T-helper 2 cell (primary cell): Measurements from ENCODE around the gene SMURF2.
"Not testable (repeated sequence)": the region's sequence is repeated elsewhere in the genome, so short reads cannot be mapped to it uniquely, and the experiment has no call there.

Experiments used
- DNase-seq, 5 experiments: peaks; one replicate each; pipeline versions ENCODE4 v3.0.0 to v3.0.0-alpha.2; 2012 to 2022
- total RNA-seq, 2 donors: gene quantifications; one replicate each; lab custom pipeline; 2026; lab: John Stamatoyannopoulos, UW

SMURF2 gene
- 59.3 to 85.7 reads per million in 2 donors for total RNA-seq

DNA sequence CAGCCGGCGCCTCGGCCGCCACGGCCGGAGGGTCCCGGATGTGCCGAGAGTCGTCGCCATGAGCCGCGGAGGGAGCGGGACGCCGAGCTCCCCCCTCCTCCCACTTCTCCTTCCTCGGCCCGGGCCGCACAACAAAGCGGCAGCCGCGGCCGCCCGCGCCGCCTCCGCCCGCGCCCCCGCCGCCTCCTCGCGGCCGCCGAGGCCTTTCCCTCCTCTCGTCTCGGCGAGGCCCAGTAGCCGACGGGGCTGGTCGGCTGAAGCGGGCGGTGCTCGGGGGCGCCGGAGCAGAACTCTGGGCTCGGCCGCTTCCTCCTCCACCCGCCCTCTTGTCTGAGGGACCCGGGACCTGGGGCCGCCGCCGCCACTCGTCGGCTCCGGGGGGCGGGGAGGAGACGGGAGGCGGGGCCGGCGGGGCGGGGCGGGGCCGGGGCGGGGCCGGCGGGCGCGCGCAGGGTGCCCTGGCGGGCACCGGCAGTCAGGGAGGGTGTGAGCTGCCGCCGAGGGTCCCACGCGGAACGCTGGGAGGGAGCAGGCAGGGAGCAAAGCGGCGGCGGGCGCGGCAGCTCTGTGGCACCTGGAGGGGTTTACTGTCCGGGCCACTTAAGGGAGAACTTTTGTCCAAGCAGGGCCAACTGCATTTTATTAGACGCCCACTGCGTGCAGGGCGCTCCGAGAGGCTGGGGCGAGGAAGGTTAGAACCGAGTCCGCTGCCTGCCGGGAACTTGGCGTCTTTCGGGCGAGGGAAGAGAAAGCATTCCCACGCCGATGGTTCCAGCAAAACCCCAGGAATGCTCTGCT, at the start of gene SMURF2:
TSS of gene SMURF2 (minus strand) at position 332 of the 798 bp plus-strand sequence. CDS start 427 bp downstream, outside the sequence.
- peak; percentile 58 to 81 (median 74) for DNase-seq

- no peak for DNase-seq
These were observed 47.4 kb upstream of the SMURF2 start for GRCh38 chr17:64709481-64709880.

GRCh38 chr17:64707050-64707591, 45.0 kb upstream of the SMURF2 start:
- no peak for DNase-seq

DNA sequence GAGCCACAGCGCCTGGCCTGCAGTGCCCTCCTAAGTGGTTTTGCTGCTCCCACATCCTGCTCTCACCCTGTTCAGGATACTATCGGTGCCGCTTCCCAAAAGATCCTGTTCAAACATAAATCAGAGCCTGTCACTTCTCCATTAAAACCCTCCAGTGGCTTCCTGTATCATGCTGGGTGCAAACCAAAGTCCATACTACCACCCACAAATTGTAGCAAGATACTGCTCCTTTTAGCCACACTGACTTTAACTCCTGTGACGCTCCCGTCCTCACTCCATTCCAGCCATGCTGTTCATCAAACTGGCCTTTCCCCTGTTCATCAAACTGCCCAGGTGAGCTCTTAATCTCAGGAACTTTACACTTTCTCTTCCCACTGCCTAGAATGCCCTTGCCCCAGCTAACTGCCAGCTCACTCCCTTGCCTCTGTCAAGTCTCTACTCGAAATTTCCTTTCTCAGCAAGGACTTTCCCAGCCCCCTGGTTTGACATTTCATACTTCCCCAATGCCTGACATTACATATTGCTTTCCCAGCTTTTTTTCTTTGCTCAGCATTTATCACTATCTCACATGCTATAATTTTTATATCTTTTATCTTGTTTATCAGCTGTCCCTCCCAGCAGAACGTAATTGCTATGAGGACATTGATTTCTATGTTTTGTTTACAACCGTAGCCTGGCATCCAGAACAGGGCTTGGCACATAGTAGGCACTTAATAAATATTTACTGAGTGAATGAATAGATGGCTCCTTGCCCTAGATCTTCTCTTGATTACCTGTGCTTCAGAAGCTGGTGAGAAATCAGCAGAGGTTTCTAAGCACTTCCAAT, 44.3 kb upstream of the SMURF2 start:
- DNase-seq, result no peak

DNA sequence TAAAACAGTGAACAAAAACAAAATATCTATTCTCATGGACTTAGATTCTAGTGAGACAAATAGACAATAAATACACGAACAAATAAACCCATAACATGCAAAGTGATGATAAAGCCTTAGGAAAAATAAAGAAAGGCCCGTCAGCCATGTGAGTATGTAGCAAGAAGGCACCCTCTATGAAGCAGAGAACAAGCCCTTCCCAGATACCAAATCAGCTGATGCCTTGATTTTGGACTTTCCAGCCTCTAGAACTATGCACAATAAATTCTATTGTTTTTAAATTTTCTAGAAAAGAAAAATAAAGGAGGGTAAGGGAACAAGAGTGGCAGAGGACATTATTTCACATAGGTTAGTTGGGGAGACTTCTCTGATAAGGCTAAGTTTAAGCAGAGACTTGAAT, 40.7 kb upstream of the SMURF2 start:
- no peak for DNase-seq

- no peak for DNase-seq
These were observed 36.6 kb upstream of the SMURF2 start for GRCh38 chr17:64698725-64699124.

GRCh38 chr17:64694207-64694606, 32.1 kb upstream of the SMURF2 start:
- DNase-seq, result no peak

- no peak for DNase-seq
These were observed 30.1 kb upstream of the SMURF2 start for GRCh38 chr17:64692187-64692586.

DNA sequence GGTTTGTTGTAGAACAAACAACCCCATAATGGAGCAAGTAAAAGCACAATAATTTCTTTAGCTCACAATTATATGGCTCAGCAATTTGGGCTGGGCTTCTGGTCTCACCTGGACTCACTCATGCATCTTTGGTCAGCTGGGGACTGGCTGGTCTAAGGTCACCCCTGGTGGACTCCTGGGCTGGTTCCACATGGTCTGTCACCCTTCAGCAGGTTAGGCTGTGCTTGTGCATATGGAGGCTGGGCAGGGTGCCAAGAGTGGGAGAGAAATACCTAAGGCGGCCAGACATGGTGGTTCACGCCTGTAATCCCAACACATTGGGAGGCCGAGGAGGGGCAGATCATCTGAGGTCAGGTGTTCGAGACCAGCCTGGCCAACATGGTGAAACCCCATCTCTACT, 27.0 kb upstream of the SMURF2 start:
- no peak for DNase-seq

GRCh38 chr17:64688481-64688880, 26.4 kb upstream of the SMURF2 start:
- DNase-seq, result no peak

DNA sequence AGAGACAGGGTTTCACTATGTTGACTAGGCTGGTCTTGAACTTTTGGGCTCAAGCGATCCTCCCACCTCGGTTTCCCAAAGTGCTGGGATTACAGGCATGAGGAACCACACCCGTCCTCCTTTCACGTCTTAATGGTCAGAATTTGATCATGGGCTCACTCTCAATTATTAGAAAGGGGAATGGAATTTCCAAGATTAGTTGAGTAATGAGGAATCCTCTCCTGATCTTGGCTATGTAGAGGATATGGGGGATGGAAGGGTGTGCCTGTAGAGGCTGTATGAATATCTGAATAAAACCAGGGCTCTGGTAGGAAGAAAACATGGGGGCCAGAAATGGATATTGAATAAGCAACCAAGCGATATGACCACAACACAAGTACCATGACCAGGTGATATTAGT, 25.9 kb upstream of the SMURF2 start:
- DNase-seq, result no peak

- no peak for DNase-seq
These were observed 25.3 kb upstream of the SMURF2 start for GRCh38 chr17:64687376-64687775.

GRCh38 chr17:64686705-64687104, 24.6 kb upstream of the SMURF2 start:
- no peak for DNase-seq

DNA sequence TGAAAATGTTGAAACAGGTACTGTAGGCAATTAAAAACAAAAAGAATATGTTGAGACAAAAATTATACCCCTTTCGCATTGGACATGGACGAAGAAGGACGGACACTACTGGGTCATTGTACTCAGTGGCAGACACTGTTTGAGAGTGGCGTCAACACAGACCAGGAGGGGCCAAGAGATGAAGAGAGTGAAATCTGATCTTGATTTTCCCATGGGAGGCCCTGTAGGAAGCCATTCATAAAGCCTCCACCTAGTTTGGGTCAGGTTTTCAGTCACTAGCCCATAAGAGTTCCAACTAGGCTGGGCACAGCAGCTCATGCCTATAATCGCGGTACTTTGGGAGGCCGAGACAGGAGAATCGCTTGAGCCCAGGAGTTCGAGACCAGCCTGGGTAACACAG, 23.6 kb upstream of the SMURF2 start:
- no peak for DNase-seq

DNA sequence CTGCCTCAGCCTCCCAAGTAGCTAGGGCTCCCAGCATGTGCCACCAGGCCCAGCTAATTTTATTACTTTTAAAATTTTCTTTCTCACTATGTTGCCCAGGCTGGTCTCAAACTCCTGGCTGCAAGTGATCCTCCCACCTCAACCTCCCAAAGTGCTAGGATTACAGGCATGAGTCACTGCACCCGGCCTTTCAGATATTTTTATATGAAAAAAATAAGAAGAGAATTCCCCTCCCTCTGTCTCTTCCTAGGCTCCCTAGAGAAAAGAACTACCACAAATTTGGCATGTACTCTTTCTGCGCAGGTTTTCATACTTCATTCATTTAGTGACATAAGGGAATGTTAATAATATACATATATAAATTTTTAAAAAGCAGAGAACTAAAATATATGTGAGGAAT, 21.7 kb upstream of the SMURF2 start:
- no peak for DNase-seq

- DNase-seq, result no peak
These were observed 20.4 kb upstream of the SMURF2 start for GRCh38 chr17:64682261-64683181.

- DNase-seq, result no peak
These were observed 17.7 kb upstream of the SMURF2 start for GRCh38 chr17:64679710-64680216.

DNA sequence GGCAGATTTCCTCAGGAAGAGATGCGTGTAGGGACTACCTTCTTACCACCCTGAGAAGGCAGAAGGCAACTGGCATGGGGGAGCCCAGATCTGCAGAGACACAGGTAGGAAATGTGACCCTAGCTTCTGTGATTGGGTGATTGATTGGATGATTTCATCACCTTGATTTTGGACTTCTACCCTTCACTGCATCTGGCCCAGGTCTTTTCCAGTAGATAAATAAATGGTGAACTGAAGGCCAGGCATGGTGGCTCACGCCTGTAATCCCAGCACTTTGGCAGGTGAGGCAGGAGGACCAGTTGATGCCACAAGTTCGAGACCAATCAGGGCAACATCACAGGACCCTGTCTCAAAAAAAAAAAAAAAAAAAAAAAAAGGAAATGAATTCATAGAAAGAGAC, 14.7 kb upstream of the SMURF2 start:
- DNase-seq, result no peak

GRCh38 chr17:64670843-64671590, 8.9 kb upstream of the SMURF2 start:
- not testable (repeated sequence) for DNase-seq

- DNase-seq, result not testable (repeated sequence)
These were observed 6.0 kb upstream of the SMURF2 start for GRCh38 chr17:64667807-64668721.
